ENCODE data around the gene CD226.
"Not testable (repeated sequence)": the region's sequence is repeated elsewhere in the genome, so short reads cannot be mapped to it uniquely, and the experiment has no call there.

CD226 gene

DNA sequence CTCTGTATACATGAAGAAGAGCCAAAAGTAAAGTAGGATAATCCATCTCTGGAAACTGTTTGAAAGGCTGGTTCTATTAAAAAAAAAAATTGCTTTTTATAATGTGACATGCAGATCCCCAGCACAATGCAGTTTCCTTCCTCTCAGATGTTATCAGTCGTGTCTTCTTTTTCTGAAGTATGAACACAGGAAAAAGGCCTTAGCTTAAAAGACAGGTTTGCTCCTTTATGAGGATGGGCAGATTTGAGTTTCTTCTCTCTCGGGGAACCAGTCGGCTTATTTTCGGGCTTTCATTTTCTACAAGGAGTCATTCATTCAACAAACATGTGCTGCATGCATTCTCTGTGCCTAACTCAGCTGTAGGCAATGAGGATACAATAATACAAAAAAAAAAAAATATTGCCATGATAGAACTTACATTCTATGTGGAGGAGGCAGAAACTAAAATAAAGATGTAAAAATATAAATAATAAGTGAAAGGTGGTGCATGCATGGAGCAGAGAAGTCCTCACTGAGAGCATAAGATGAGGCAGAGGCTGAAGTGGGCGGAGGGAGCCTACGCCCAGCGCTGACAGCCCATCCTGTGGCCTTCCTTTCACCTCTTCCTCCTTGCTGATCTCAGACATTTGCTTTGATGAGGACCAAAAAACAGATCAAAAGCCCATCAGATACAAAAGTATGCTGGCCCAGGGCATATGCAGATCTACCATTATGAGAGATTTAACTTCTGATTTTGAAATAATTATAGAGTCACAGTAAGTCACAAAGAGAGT is at the start of gene CD226:
Gene CD226, minus strand, starts transcription at position 513 of the 773 bp plus-strand sequence. Its CDS starts 467 bp downstream, at position 46.
- peak; percentile 54 for DNase-seq

DNA sequence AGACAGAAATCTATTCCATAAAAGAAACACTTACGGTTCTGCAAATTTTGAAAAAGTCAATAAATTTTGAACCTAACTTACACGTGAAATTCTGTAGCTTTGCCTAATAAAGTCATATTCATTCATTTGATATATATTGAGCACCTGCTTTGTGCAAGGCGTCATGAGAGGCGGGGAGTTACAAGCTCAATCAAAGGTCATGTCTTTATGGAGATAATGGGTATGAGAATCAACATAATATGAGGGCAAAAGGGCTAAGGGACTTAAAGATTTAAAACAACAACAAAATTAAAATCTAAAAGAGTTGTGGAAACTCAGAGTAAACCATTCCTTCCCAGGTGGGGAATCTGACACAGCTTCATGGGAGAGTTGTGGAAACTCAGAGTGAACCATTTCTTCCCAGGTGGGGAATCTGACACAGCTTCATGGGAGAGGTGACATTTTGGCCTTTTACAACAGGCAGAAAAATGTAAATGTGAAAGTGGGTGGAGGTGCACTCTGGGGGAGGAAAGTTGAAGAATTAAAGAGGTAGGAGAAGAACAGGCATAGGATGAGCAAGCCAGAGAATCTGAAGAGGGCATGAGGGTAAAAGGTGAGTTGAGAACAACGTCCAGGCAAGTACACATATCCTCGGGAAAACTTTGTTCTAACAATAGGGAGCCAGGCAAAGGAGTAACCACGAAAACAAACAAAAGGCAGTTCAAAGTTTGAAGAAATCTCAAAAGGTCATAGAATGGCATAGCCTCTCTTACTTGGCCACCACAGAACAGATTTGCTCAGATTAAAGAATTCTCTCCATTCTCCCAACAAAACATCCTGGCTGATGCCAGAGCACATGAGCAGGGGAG is 49.5 kb upstream of the CD226 start:
- DNase-seq, result no peak

DNA sequence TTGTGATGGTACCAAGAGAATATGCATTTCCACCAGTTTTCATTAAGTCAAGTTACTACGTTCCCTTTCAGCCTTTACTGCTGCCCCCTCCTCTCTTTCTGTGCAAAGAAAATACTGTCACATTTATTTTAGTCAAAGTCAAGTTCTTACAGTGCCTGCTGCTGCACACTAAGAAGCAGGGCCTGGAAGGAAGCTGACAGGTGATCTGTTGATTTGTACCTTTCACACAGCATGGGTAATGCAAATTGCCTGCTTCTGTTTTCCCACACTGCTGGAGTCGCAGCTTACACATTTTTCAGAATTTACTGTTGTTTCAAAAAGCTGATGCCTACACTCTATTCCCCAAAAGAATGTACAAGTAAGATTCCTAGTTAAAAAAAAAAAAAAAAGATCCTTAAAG is 48.7 kb upstream of the CD226 start:
- DNase-seq, result no peak

- no peak for DNase-seq
Measured at GRCh38 chr18:69995774-69996173, 48.1 kb upstream of the CD226 start.

DNA sequence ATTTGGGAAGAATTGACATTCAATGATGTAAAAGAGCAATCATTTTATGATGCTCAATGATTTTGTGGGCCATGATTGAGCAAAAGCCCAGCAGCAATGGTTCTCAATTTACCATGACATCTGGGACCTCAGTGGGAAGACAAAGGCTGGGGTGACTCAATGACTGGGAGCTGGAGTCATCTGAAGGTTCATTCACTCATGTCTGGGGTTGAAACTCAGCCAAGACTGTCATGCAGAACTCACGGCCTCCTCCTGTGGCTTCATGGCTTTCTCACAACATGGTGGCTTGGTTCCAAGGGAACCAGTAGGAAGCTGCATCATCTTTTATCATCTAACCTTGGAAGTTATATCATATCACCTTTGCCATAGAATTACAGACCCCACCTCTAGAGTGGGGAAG is 45.1 kb upstream of the CD226 start:
- no peak for DNase-seq

- DNase-seq, result no peak
Measured at GRCh38 chr18:69987870-69988269, 40.2 kb upstream of the CD226 start.

DNA sequence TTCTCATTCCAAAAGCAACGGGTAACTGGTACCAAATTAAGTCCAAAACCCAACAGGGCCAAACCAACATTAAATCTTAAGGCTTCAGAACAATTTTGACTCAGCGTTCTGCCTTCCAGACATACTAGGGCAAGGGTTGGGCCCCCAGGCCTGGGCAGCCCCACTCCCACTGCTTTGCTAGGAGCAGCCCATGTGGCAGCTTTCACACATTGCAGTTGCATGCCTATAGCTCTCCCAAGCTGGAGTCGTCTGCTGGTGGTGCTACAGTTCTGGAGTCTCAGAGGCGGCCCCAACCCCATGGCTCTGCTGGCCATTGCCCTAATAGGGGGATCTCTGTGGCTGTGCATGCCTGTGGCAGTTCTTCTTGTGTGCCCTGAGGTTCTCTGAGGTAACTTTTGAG is 37.6 kb upstream of the CD226 start:
- no peak for DNase-seq

- no peak for DNase-seq
Measured at GRCh38 chr18:69982417-69982816, 34.7 kb upstream of the CD226 start.

GRCh38 chr18:69981948-69982347 is 34.3 kb upstream of the CD226 start:
- no peak for DNase-seq

- DNase-seq, result no peak
Measured at GRCh38 chr18:69980982-69981804, 33.5 kb upstream of the CD226 start.

GRCh38 chr18:69980509-69980908 is 32.8 kb upstream of the CD226 start:
- DNase-seq, result no peak

DNA sequence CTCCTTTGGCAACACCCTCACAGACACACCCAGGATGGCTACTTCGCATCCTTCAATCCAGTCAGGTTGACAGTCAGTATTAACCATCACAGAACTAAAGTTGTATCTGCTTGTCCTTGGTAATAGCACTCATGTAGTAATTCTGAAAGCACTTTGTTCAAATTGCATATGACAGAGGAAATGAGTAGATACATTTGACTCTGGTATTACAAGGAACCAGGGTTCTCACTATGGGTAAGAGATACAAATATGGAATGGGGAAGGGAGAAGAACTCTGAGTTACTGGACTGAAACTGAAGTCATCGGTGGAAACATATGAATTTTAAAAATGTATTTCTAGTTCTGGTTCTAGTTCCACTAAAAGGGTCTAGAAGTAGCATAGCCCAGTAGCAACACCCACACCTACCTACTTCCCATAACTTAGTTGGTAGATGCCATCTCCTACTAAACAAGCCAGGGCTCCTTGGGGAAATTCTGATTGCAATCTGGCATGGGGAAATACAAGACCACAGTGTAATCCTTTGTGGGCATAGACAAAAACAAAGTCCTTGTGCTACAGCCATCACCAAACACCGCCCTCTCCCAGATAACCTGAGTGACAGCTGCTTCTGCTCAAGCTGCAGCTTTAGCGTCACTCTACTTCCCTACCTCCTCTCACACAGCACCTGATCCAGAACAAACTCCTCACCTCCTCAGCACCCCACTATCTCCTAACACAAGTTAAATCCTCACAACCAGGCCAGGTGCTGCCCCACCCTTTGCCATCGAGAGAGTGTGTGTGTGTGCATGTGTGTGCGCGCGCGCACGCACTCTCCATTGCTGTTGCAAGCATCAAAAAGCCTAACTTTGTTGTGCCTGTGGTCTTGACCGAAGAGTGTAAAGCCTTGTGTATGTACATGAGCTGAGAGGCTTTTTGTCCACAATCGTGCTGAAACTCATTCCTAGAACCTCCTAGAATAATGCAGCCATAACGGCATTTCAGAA is 31.4 kb upstream of the CD226 start:
- DNase-seq, result peak; percentile 47

GRCh38 chr18:69975294-69975693 is 27.6 kb upstream of the CD226 start:
- DNase-seq, result not testable (repeated sequence)

GRCh38 chr18:69974365-69974764 is 26.7 kb upstream of the CD226 start:
- peak; percentile 60 for DNase-seq

- peak; percentile 2 for DNase-seq
Measured at GRCh38 chr18:69969491-69969890, 21.8 kb upstream of the CD226 start.

GRCh38 chr18:69968039-69968438 is 20.4 kb upstream of the CD226 start:
- no peak for DNase-seq

GRCh38 chr18:69963196-69963595 is 15.5 kb upstream of the CD226 start:
- no peak for DNase-seq

GRCh38 chr18:69961718-69962117 is 14.0 kb upstream of the CD226 start:
- no peak for DNase-seq

- DNase-seq, result peak; percentile 74
Measured at GRCh38 chr18:69958422-69958821, 10.7 kb upstream of the CD226 start.

- DNase-seq, result peak; percentile 38
Measured at GRCh38 chr18:69957747-69958146, 10.1 kb upstream of the CD226 start.

DNA sequence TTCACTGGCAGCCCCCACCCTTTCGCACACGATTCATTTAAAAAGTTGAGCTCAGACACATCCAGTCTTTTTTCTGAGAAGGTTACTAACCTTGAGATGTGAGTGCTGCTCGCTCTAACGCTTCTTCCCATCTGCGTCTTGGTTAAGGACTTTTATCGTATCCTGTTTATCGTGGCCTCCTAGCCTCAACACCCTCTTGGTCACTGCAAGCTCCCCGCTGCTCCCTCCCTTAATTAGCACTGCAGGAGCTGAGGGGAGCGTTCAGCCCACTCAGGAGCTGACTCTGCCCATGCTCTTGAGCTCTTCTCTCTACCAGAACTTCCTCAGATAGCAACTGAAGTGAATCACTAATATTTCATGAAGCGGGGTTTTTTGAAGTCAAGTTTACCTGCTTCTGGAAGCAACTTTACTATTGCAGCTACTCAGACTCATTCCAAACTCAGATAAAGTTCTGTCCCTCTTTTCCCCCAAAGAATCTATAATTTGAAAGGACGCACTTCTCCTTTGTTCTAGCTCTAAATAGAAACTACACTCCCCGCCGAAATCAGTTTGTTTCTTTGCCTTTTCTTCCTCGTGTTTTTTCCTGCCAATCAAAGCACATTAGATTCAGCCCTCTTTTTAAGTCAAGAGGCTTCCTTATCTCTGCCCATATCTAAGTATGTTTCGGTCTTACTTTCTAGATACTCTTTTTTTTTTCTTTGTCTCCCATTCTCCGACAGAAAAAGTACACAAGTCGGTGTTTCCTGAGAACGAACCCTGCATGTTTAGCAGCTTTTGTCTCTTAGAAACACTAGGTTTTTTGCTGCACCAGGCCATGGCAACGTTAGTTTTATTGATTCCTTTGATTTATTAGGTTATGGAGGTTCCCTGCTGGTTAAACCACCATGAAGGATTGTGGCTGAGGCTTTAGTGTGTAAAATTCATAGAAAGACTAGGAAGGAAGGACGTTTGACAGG is 9.3 kb upstream of the CD226 start:
- peak; percentile 27 for DNase-seq

Measured in inflammatory macrophage treated with lipopolysaccharide for 4 hours (primary cell).